Fibroblast of skin of right quadriceps (primary cell): Measurements from ENCODE around the gene PAX6.

Source experiments
- DNase-seq: peaks from one replicate; pipeline ENCODE4 v3.0.0-alpha.2; 2013

PAX6 gene

GRCh38 chr11:31807799-31808667 is 3.1 kb downstream of the PAX6 start:
- DNase-seq = no peak

GRCh38 chr11:31806928-31807798 is 4.0 kb downstream of the PAX6 start:
- no peak for DNase-seq

GRCh38 chr11:31806186-31806927 is 4.8 kb downstream of the PAX6 start:
- DNase-seq = no peak

GRCh38 chr11:31805629-31806185 is 5.4 kb downstream of the PAX6 start:
- DNase-seq = no peak

GRCh38 chr11:31805037-31805628 is 6.0 kb downstream of the PAX6 start:
- DNase-seq = no peak

- DNase-seq = no peak
Observed at GRCh38 chr11:31804312-31805036, 6.6 kb downstream of the PAX6 start.

GRCh38 chr11:31803813-31804311 is 7.3 kb downstream of the PAX6 start:
- no peak for DNase-seq

GRCh38 chr11:31802990-31803812 is 7.9 kb downstream of the PAX6 start:
- no peak for DNase-seq

GRCh38 chr11:31802609-31802989 is 8.5 kb downstream of the PAX6 start:
- no peak for DNase-seq

GRCh38 chr11:31802000-31802551 is 9.0 kb downstream of the PAX6 start:
- DNase-seq = no peak

- no peak for DNase-seq
Observed at GRCh38 chr11:31801298-31801702, 9.8 kb downstream of the PAX6 start.

GRCh38 chr11:31800398-31801265 is 10.5 kb downstream of the PAX6 start:
- DNase-seq = no peak

GRCh38 chr11:31799435-31800397 is 11.4 kb downstream of the PAX6 start:
- DNase-seq = no peak

GRCh38 chr11:31798554-31799434 is 12.3 kb downstream of the PAX6 start:
- no peak for DNase-seq

GRCh38 chr11:31798057-31798553 is 13.0 kb downstream of the PAX6 start:
- DNase-seq = no peak

GRCh38 chr11:31797190-31798056 is 13.7 kb downstream of the PAX6 start:
- DNase-seq = no peak
